Esophagus muscularis mucosa (tissue), 4 donors: ENCODE data around the gene APOBEC3B.

ENCODE experiments used
- CTCF ChIP-seq, 3 experiments: fragments of 200-600 bp in 2 of 3; fragments of 450-650 bp in 1 of 3; sonication (generic) in 2 of 3; IDR thresholded peaks; one replicate each; pipeline ENCODE4 v1.5.1; 2017 to 2019; ENCODE audit warnings: antibody characterized with exemption in 3 of 3, mild to moderate bottlenecking in 2 of 3, moderate library complexity in 1 of 3
- EP300 ChIP-seq: sonication (generic); formaldehyde crosslinking; IDR thresholded peaks from one replicate; pipeline ENCODE4 v1.6.1; 2017; ENCODE audit warnings: antibody characterized with exemption
- POLR2A ChIP-seq: fragments of 450-650 bp; IDR thresholded peaks from one replicate; pipeline ENCODE4 v1.6.1; 2017; ENCODE audit warnings: antibody characterized with exemption, moderate library complexity, mild to moderate bottlenecking, low read depth
- POLR2AphosphoS5 ChIP-seq, 2 donors: sonication (generic); formaldehyde crosslinking; IDR thresholded peaks; one replicate each; pipeline ENCODE4 v1.6.1; 2017; ENCODE audit warnings: antibody characterized with exemption in 2 of 2

- TF ChIP-seq CTCF (IDR thresholded peaks at IDR 0.05) (no peak), POLR2AphosphoS5 (IDR thresholded peaks at IDR 0.05) (no peak), EP300 (no peak), POLR2A (no peak)
Observed at GRCh38 chr22:38970551-38970950, 11.6 kb upstream of the APOBEC3B start.
